GM12891 (cell line): ENCODE data around the gene SOX11.

Source experiments
- PAX5 ChIP-seq: IDR thresholded peaks from 2 replicates; pipeline ENCODE4 v1.6.1; 2011; ENCODE audit warnings: low read length, moderate library complexity, mild to moderate bottlenecking; ENCODE audit not compliant: insufficient read depth, severe bottlenecking
- POLR2A ChIP-seq: IDR thresholded peaks from 2 replicates; pipeline ENCODE4 v1.6.1; 2011; ENCODE audit warnings: low read depth, low read length, control low read depth
- POLR2AphosphoS5 ChIP-seq: IDR thresholded peaks from 2 replicates; pipeline ENCODE4 v1.6.1; 2011; ENCODE audit warnings: low read depth, low read length, control low read depth
- POU2F2 ChIP-seq: IDR thresholded peaks from 2 replicates; pipeline ENCODE4 v1.6.1; 2011; ENCODE audit warnings: low read depth, mild to moderate bottlenecking, control low read depth, low read length, moderate library complexity
- TAF1 ChIP-seq: IDR thresholded peaks from 2 replicates; pipeline ENCODE4 v1.6.1; 2011; ENCODE audit warnings: low read depth, low read length, control low read depth

DNA sequence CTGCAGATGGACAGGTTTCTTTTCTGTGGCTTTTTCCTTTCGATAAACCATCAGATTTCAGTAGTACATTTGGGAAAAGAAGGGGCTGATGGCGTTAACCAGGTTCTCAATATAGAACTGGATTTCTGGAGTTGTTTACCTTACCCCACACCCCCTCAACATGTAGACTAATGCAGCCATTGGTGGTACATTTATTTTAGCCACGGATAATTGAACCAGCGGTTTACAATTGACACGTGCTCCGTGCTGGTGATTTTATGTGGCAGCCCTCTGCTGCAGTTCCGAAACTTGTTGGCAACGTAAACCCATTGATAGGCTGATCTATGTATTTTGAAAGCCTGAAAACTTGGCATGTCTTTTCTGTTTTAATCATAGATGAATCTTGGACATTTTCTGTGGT is 5.4 kb downstream of the SOX11 start:
- no peak for TF ChIP-seq POLR2A
- TF ChIP-seq POLR2AphosphoS5, result no peak
- TF ChIP-seq POU2F2, result no peak
- no peak for TF ChIP-seq PAX5
- TF ChIP-seq TAF1, result no peak
